PC-9 (cell line): ENCODE results near the gene LARP4B. TPM values are rescaled to one million over a fixed set of nuclear protein-coding genes. Genes with fewer than 3 reads are reported as not detected.

Experiments
- BruUV-seq: library from RNA; stranded (reverse); fragments of 400-500 nt; replicated peaks from 2 replicates; lab custom pipeline; 2021; lab: Mats Ljungman, UMichigan
- CTCF ChIA-PET: fragments of 300-600 bp; sonication (Branson Sonifier 250); formaldehyde crosslinking; loops from one replicate; lab custom pipeline; 2022; ENCODE audit warnings: antibody characterized with exemption; lab: Charles Lee
- POLR2A ChIA-PET: fragments of 300-600 bp; sonication (Branson Sonifier 250); formaldehyde crosslinking; loops from one replicate; lab custom pipeline; 2022; ENCODE audit warnings: antibody characterized with exemption; ENCODE audit not compliant: unreplicated experiment; lab: Charles Lee
- DNase-seq, 2 experiments: peaks; one replicate each; pipeline versions ENCODE4 v3.0.0 to v3.0.0-alpha.2; 2015 to 2022; ENCODE audit warnings: mixed read lengths in 1 of 2
- H2AFZ ChIP-seq: fragments of 200-600 bp; sonication (generic); 2 replicates; pipeline ENCODE4 v1.8.1; 2017; ENCODE audit warnings: antibody characterized with exemption
- H3F3A ChIP-seq: fragments of 200-600 bp; sonication (generic); 2 replicates; pipeline ENCODE4 v1.8.1; 2017; ENCODE audit warnings: antibody characterized with exemption, mild to moderate bottlenecking, low read depth; ENCODE audit not compliant: insufficient read depth
- H3K27ac ChIP-seq: fragments of 200-600 bp; sonication (generic); 2 replicates; pipeline ENCODE4 v1.6.1; 2016; ENCODE audit warnings: mixed run types
- H3K27me3 ChIP-seq: fragments of 200-600 bp; sonication (generic); 2 replicates; pipeline ENCODE4 v1.6.1; 2016; ENCODE audit warnings: low read depth, mixed run types; ENCODE audit not compliant: insufficient read depth
- H3K36me3 ChIP-seq: fragments of 200-600 bp; sonication (generic); 2 replicates; pipeline ENCODE4 v1.6.1; 2016; ENCODE audit warnings: low read depth, mixed run types
- H3K4me1 ChIP-seq: fragments of 200-600 bp; sonication (generic); replicated peaks from 2 replicates; pipeline ENCODE4 v1.6.1; 2016; ENCODE audit warnings: mixed run types; ENCODE audit not compliant: insufficient read depth
- H3K4me2 ChIP-seq: fragments of 200-600 bp; sonication (generic); 2 replicates; pipeline ENCODE4 v1.6.1; 2017; ENCODE audit warnings: mixed run types
- H3K4me3 ChIP-seq: fragments of 200-600 bp; sonication (generic); 2 replicates; pipeline ENCODE4 v1.6.1; 2016; ENCODE audit warnings: mixed run types
- H3K79me2 ChIP-seq: fragments of 200-600 bp; sonication (generic); 2 replicates; pipeline ENCODE4 v1.6.1; 2017; ENCODE audit warnings: low read depth, mixed run types
- H3K9me2 ChIP-seq: fragments of 200-600 bp; sonication (generic); 2 replicates; pipeline ENCODE4 v1.8.1; 2017; ENCODE audit warnings: mild to moderate bottlenecking; ENCODE audit not compliant: insufficient read depth
- H3K9me3 ChIP-seq: fragments of 200-600 bp; sonication (generic); 2 replicates; pipeline ENCODE4 v1.8.1; 2016; ENCODE audit warnings: low read depth; ENCODE audit not compliant: insufficient read depth
- H4K20me1 ChIP-seq: fragments of 200-600 bp; sonication (generic); 2 replicates; pipeline ENCODE4 v1.8.1; 2017; ENCODE audit not compliant: insufficient read depth
- EZH2 ChIP-seq: fragments of 200-600 bp; sonication (generic); IDR thresholded peaks from 2 replicates; pipeline ENCODE4 v1.8.0; 2017; ENCODE audit warnings: antibody characterized with exemption, low read depth
- intact Hi-C: fragments of 100-400 bp; cut with micrococcal nuclease; formaldehyde crosslinking; loops from one replicate; pipeline ENCODE4 v1.10.0; 2022; ENCODE audit not compliant: unreplicated experiment
- total RNA-seq: library from RNA; stranded (reverse); gene quantifications from 2 replicates; pipeline ENCODE4 v1.2.3, GENCODE V29; 2021
- TF ChIP-seq, protein P1 (sequence below): fragments of 200-600 bp; sonication (generic); conservative IDR thresholded peaks from 2 replicates; pipeline ENCODE4 v1.6.1; 2017; ENCODE audit warnings: mixed run types, antibody characterized with exemption, mild to moderate bottlenecking, moderate library complexity

Gene LARP4B
- total RNA-seq, 1 experiment from 2014 or later = 93.4 TPM

DNA sequence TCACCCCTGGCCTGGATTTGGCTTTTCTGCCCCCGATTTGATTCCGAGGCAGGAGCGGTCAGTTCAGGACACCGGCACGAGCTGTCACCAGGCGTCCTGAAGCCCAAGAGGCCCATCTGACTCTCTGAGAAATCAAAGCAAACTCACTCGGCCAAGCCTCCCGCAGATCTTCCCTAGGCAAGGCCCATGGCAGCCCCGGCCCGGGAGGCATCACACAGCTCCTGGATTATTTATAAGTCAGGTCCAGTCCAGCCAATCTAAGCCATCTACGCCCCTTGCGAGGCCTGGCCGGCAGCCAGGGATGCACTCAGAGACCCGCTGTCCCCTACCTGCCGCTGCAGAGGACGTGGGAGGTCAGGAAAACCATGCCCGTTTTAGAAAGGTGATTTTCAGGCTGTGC lies 154.7 kb downstream of the LARP4B start:
- no peaks in the 10 kb centered on the region for H3K4me1 ChIP-seq
- DNase-seq = no peak
- no TSS peak for BruUV-seq
- no peak overlapping the region for H3K27ac ChIP-seq
- H3K4me3 ChIP-seq = no peak overlapping the region
- H3K79me2 ChIP-seq = no peaks in the 10 kb centered on the region
- no peak overlapping the region for H2AFZ ChIP-seq
- POLR2A ChIA-PET = interaction anchor here (0.6 to 0.7 kb wide), 2 partner anchors 12 to 592 kb away, joined by 3 to 4 read pairs; no protein-coding TSS in a partner anchor
- H3K9me3 ChIP-seq = no peaks in the 10 kb centered on the region
- H3K9me2 ChIP-seq = no peaks in the 10 kb centered on the region
- intact Hi-C loops = no loop called here
- peaks cover 41% of the 10 kb centered on the region for H3K27me3 ChIP-seq
- CTCF ChIA-PET = no interaction called here
- no peaks in the 10 kb centered on the region for H3K36me3 ChIP-seq
- TF ChIP-seq, protein P1, sequence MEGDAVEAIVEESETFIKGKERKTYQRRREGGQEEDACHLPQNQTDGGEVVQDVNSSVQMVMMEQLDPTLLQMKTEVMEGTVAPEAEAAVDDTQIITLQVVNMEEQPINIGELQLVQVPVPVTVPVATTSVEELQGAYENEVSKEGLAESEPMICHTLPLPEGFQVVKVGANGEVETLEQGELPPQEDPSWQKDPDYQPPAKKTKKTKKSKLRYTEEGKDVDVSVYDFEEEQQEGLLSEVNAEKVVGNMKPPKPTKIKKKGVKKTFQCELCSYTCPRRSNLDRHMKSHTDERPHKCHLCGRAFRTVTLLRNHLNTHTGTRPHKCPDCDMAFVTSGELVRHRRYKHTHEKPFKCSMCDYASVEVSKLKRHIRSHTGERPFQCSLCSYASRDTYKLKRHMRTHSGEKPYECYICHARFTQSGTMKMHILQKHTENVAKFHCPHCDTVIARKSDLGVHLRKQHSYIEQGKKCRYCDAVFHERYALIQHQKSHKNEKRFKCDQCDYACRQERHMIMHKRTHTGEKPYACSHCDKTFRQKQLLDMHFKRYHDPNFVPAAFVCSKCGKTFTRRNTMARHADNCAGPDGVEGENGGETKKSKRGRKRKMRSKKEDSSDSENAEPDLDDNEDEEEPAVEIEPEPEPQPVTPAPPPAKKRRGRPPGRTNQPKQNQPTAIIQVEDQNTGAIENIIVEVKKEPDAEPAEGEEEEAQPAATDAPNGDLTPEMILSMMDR = no peak
- no peak for TF ChIP-seq EZH2
- H3F3A ChIP-seq = no peaks in the 10 kb centered on the region
- no peaks in the 10 kb centered on the region for H4K20me1 ChIP-seq
- no peak overlapping the region for H3K4me2 ChIP-seq

DNA sequence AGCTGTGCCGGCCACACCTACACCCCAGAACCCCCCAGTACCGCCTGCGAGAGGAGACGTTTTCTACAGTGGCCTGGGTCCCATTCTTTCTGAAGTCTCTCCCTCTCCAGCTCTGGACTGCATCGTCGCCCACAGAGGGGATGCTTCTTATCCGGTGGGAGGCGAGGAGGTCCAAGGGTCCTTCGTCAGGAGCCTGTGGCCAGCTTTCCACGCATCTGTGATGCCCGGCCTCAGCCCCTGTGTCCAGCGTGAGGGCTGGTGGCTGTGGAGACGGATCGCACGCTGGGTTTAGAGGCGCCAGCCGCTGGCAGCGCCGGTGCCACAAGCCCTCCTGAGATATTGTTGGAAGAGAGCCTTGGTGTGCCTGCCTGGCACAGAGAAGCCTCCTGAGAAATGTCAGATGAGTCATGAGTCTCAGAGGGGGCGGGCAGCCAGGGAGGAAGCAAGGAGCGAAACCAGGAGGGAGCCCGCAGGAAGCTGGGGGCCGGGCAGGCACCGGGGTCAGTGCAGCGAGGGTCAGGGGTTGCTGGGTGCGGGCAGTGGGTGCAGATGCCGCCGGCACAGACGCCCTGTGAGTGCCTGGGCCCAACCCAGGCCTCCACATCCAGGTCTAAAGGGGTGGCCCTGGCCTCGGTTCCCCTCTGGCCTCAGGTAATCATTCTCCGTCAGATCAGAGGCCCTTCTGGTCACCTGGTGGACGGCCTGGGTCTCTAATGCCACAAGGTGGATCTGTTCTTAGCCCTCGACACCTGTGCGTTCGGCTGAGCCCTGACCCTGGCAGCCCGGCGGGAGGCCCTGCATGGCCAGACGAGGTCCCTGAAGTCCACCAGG lies 156.0 kb downstream of the LARP4B start:
- no peak overlapping the region for H3K4me2 ChIP-seq

DNA sequence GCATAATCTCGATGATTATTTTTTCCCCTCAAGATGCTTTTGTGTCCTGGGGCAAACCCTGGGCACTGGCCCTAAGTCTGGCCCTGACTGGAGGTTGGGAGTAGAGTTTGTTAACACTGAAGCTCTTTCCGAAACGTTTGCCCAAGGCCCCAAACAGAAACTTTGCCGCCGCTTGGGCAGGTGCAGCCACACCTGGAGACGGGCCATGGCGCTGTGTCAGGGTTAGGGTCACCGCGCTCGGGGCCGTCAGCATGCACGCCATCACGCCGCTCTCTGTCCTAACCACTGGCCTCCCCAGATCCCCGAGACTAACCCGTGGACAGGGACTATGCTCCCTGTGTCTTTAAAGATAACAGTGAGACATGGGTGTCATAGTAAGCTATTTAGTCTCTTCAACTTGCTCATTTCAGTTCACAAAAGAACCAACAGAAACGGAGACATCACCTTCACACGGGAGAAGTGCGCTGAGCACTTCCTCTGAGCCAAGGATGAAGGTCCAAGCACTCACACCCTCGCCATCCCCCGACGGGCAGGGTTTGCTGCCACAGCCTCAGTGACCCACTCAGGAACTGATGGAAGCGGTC lies 156.8 kb downstream of the LARP4B start:
- Histone ChIP-seq H3K4me3 (no peak overlapping the region), H3K9me3 (no peaks in the 10 kb centered on the region), H3K27me3 (peaks cover 51% of the 10 kb centered on the region), H3K4me1 (no peaks in the 10 kb centered on the region), H3K36me3 (no peaks in the 10 kb centered on the region), H4K20me1 (no peaks in the 10 kb centered on the region), H3K27ac (no peak overlapping the region), H3K79me2 (no peaks in the 10 kb centered on the region), H2AFZ (no peak overlapping the region), H3F3A (no peaks in the 10 kb centered on the region), H3K4me2 (no peak overlapping the region), H3K9me2 (no peaks in the 10 kb centered on the region)
- ChIA-PET CTCF (interaction anchor here (0.5 kb wide), 1 partner anchor 149 kb away, joined by 3 read pairs; no protein-coding TSS in a partner anchor), POLR2A (no interaction called here)
- TF ChIP-seq EZH2 = no peak
- TF ChIP-seq, protein P1 = no peak
- intact Hi-C loops = no loop called here
- BruUV-seq = no TSS peak
- DNase-seq = no peak

More for the DNA sequence above, 156.0 kb downstream of the LARP4B start:
- Histone ChIP-seq H3K9me3 (no peaks in the 10 kb centered on the region), H3K4me3 (no peak overlapping the region), H2AFZ (no peak overlapping the region), H3K36me3 (no peaks in the 10 kb centered on the region), H3K9me2 (no peaks in the 10 kb centered on the region), H3F3A (no peaks in the 10 kb centered on the region), H3K4me1 (no peaks in the 10 kb centered on the region), H3K27me3 (peaks cover 49% of the 10 kb centered on the region), H3K27ac (no peak overlapping the region), H4K20me1 (no peaks in the 10 kb centered on the region), H3K79me2 (no peaks in the 10 kb centered on the region)
- no TSS peak for BruUV-seq
- peak in 1 of 2 experiments; percentile 44 for DNase-seq
- no peak for TF ChIP-seq EZH2
- TF ChIP-seq, protein P1 = no peak
- ChIA-PET CTCF (no interaction called here), POLR2A (no interaction called here)
- intact Hi-C loops = no loop called here
